Lung (tissue), 12 donors: ENCODE data around the gene LRRC15. TPM values are rescaled to one million over a fixed set of nuclear protein-coding genes. Genes with fewer than 3 reads are reported as not detected.
A peak's percentile ranks its signal among the peaks of the same experiment; 100 is the strongest.

Experiments
- ATAC-seq: fragments of 200-7000 bp; cut with Tn5 transposase; one replicate; pipeline ENCODE4 v1.9.1; 2020; ENCODE audit warnings: moderate number of reproducible peaks; ENCODE audit not compliant: insufficient read depth, low FRiP score
- DNase-seq, 3 donors: peaks; one replicate each; pipeline ENCODE4 v3.0.0-alpha.2; 2013 to 2017
- H3K27ac ChIP-seq, 2 donors: one replicate each; pipeline ENCODE4 v1.5.1; 2013; ENCODE audit warnings: mild to moderate bottlenecking in 2 of 2, moderate library complexity in 2 of 2, control low read depth in 1 of 2, inconsistent platforms in 1 of 2, low read depth in 1 of 2, low read length in 1 of 2
- H3K27me3 ChIP-seq, 3 donors: one replicate each; pipeline ENCODE4 v1.5.1; 2013; ENCODE audit warnings: low read length in 2 of 3; ENCODE audit not compliant: control insufficient read depth in 3 of 3, insufficient read depth in 3 of 3
- H3K36me3 ChIP-seq, 4 donors: one replicate each; pipeline ENCODE4 v1.5.1; 2013; ENCODE audit warnings: low read length in 4 of 4, mild to moderate bottlenecking in 1 of 4, moderate library complexity in 1 of 4; ENCODE audit not compliant: control insufficient read depth in 4 of 4, insufficient read depth in 4 of 4
- H3K4me1 ChIP-seq, 5 donors: one replicate each; pipeline ENCODE4 v1.5.1; 2013; ENCODE audit warnings: low read length in 5 of 5, mild to moderate bottlenecking in 2 of 5, moderate library complexity in 1 of 5; ENCODE audit not compliant: control insufficient read depth in 5 of 5, insufficient read depth in 5 of 5
- H3K4me3 ChIP-seq: one replicate; pipeline ENCODE4 v1.5.1; 2013; ENCODE audit warnings: mild to moderate bottlenecking, control low read depth, moderate library complexity
- H3K9ac ChIP-seq, 2 donors: one replicate each; pipeline ENCODE4 v1.5.1; 2013; ENCODE audit warnings: low read length in 2 of 2, control low read depth in 1 of 2; ENCODE audit not compliant: insufficient read depth in 1 of 2
- H3K9me3 ChIP-seq, 4 donors: one replicate each; pipeline ENCODE4 v1.5.1; 2013; ENCODE audit warnings: low read length in 3 of 4, mild to moderate bottlenecking in 1 of 4, moderate library complexity in 1 of 4; ENCODE audit not compliant: control insufficient read depth in 4 of 4, insufficient read depth in 3 of 4
- CTCF ChIP-seq: IDR thresholded peaks from 2 replicates; pipeline ENCODE4 v1.5.1; 2012; ENCODE audit warnings: mild to moderate bottlenecking; ENCODE audit errors: control extremely low read depth, extremely low read depth
- WGBS, 2 donors: extraction: QIAGEN DNeasy Blood & Tissue Kit; methylation state at CpG; one replicate each; pipeline ENCODE4 v1.1.7; 2013; 5-methylcytosine and 5-hydroxymethylcytosine counted together
- polyA plus RNA-seq, 2 donors: library from polyadenylated mRNA; stranded (reverse); fragments of 200-250 nt; gene quantifications; one replicate each; pipeline ENCODE4 v1.2.1, GENCODE V29; 2013
- total RNA-seq, 2 donors: library from RNA; depleted of rRNA in 1 of 2; stranded (reverse); fragments of >200 nt in 1 of 2; gene quantifications; one replicate each; pipeline ENCODE4 v1.2.1, GENCODE V29; 2014 to 2021
- donor health status: control.
- donor health status: control.
- donor health status: Bipolar disorder and iron deficiency.
- donor health status: healthy.
- donor health status: DM: yes; HTN: yes; CAD: no.

Gene LRRC15
- total and polyA plus RNA-seq, 4 donors: 0.06 to 1.2 (median 0.07) TPM

- no peak overlapping the region for H3K9ac ChIP-seq
- TF ChIP-seq CTCF: no peak
- DNase-seq (peak in 1 of 3 donors; percentile 1), ATAC-seq (no peak)
- peaks cover 0 to 79% (median 20%) of the 10 kb centered on the region in 5 donors for H3K4me1 ChIP-seq
- peak overlapping the region in 1 of 2 donors; percentile 20 for H3K27ac ChIP-seq
- no peaks in the 10 kb centered on the region for H3K36me3 ChIP-seq
- peaks cover 0 to 5% (median 0%) of the 10 kb centered on the region in 4 donors for H3K9me3 ChIP-seq
- no peak overlapping the region for H3K4me3 ChIP-seq
- H3K27me3 ChIP-seq: no peaks in the 10 kb centered on the region
- 64 to 76% methylated on average over 7 of the region's 7 CpGs for WGBS, 2 donors
Measured at GRCh38 chr3:194312186-194312742, 57.3 kb downstream of the LRRC15 start.

GRCh38 chr3:194311000-194311399 lies 58.5 kb downstream of the LRRC15 start:
- H3K4me1 ChIP-seq: peaks cover 0 to 77% (median 20%) of the 10 kb centered on the region in 5 donors
- peaks cover 0 to 5% (median 0%) of the 10 kb centered on the region in 4 donors for H3K9me3 ChIP-seq
- H3K27me3 ChIP-seq: no peaks in the 10 kb centered on the region
- H3K9ac ChIP-seq: peak overlapping the region in 1 of 2 donors; percentile 46
- H3K36me3 ChIP-seq: no peaks in the 10 kb centered on the region
- ATAC-seq (no peak), DNase-seq (peak in 1 of 3 donors; percentile 5)
- H3K4me3 ChIP-seq: no peak overlapping the region
- no peak overlapping the region for H3K27ac ChIP-seq
- WGBS, 2 donors: 95 to 96% methylated on average over 2 of the region's 2 CpGs
- TF ChIP-seq CTCF: no peak

GRCh38 chr3:194310060-194310835 lies 59.3 kb downstream of the LRRC15 start:
- peak; percentile 56 to 76 (median 74) for DNase-seq
- H3K4me1 ChIP-seq: peaks cover 0 to 72% (median 20%) of the 10 kb centered on the region in 5 donors
- no peaks in the 10 kb centered on the region for H3K27me3 ChIP-seq
- no peak overlapping the region for H3K27ac ChIP-seq
- no peak overlapping the region for H3K9ac ChIP-seq
- H3K36me3 ChIP-seq: no peaks in the 10 kb centered on the region
- peaks cover 0 to 5% (median 0%) of the 10 kb centered on the region in 4 donors for H3K9me3 ChIP-seq
- H3K4me3 ChIP-seq: no peak overlapping the region
- ATAC-seq: no peak
- WGBS, 2 donors: 91% methylated on average over 11 of the region's 11 CpGs
- TF ChIP-seq CTCF: no peak
